ENCODE measurements around the gene DBP.
A peak's percentile ranks its signal among the peaks of the same experiment; 100 is the strongest.

DBP gene

DNA sequence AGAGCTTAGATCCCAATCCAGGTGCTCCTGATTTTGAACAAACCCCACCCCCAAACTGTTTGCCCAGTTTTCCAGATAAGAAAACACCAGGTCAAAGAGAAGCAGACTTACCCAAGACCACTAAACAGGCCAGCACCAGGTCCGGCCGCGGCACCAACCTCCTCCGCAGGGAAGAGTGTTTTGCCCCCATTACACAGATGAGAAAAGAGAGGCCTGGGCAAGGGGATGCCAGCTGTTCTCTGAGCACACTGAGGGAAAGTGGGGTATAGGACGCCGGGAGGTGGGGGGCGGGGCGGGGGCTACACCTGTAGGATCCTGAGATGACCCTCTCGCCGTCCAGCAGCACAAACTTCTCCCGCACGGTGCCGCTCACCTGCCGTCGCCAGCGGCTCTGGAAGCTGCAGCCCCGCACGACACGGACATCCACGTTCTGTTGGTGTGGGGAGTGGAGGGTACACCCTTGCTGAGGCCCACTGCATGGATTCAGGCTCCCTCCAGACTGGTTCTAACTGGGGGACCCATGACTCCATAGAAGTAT is 27.5 kb downstream of the DBP start:
- no peak for DNase-seq (ENCODE audit: low spot score)

DNA sequence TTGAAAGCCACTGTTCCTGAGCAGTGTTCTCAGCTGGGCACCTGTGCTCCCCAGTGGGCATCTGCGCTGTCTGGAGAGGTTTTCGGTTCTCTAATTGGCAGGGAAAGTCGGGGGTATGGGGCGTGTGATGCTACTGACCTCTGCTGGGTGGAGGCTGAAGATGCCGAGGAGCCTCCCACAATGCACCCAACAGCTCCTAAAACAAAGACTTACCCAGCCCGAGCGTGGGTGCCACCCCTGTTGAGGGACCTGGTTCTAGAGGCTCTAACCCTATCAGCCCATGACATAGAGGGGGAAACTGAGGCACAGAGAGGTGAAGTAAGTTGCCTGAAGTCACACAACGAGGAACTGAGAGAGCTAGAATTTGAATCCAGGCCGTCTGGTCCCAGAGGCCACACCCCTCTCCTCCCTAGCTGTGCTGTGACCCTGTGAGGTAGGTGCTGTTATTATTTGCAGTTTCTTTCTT is 28.3 kb downstream of the DBP start:
- peak; percentile 58 for DNase-seq (ENCODE audit: low spot score)

DNA sequence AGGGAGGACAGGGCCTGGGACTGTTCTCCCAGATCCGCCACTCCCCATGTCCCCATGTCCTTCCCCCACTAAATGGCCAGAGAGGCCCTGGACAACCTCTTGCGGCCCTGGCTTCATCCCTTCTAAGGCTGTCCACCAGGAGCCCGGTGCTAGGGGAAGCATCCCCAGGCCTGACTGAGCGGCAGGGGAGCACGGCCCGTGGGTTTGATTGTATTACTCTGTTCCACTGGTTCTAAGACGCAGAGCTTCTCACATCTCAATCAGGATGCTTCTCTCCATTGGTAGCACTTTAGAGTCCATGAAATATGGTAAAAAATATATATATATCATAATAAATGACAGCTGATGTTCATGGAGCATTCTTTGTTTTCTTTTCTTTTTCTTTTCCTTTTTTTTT is 29.8 kb downstream of the DBP start:
- no peak for DNase-seq (ENCODE audit: low spot score)

DNA sequence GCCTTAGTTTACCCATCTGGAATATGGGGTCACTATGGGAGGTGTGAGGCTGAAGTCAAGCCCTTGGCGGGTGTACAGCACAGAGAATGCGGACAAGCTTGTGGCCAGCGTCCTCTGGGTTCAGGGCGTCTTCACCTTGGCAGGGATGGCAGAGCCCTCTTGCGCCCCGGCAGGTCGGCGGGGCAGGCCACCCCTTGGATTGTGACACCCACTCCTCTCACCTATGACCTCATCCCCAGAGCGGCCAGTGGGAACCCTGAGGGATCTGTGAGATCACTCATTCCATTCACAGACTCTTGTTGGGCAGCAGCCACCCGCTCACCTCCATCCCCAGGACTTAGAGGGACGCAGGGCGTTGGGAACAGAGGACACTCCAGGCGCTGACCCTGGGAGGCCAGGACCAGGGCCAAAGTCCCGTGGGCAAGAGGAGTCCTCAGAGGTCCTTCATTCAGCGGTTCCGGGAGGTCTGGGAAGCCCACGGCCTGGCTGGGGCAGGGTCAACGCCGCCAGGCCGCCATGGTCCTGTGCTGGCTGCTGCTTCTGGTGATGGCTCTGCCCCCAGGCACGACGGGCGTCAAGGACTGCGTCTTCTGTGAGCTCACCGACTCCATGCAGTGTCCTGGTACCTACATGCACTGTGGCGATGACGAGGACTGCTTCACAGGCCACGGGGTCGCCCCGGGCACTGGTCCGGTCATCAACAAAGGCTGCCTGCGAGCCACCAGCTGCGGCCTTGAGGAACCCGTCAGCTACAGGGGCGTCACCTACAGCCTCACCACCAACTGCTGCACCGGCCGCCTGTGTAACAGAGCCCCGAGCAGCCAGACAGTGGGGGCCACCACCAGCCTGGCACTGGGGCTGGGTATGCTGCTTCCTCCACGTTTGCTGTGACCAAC is 30.5 kb downstream of the DBP start, which contains the start of gene SPACA4:
SPACA4 (plus strand) TSS at position 280 of the 896 bp plus-strand sequence; CDS start at position 517, 237 bp downstream.
- no peak for DNase-seq (ENCODE audit: low spot score)

DNA sequence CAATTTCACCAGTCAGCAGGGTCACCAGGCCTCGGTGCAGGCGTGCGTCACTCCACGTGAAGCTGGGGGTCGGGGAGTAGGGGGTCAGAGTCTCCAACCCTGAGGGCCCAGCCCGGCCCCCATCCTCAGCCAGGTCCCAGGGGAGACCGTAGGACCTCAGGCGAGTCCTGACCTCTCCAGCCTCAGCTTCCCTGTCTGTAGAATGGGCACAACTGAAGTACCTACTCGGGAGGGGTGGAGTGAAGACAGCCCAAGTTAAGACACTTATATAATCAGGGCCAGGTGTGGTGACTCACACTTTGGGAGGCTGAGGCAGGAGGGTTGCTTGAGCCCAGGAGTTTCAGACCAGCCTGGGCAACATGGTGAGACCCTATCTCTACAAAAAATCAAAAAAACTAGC is 33.3 kb downstream of the DBP start:
- DNase-seq (ENCODE audit: low spot score), result no peak

DNA sequence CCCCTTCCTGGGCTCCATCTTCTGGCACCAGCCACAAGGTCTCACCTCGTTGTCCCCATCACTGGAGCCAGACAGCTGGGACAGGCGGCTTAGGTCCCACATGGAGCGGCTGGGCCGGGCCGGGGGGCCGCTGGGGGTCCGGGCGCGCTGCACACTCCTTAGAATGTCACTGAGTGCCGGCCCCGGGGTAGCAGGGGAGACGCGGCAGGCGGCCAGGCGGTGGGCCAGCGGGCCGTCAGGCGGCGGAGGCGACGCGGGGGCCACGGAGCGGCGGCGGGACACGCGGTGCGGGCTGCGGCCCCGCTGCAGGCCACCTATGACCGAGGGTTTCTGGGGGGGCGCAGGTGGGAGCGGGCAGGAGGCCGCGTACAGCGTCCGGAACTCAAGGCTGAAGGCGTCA is 33.7 kb downstream of the DBP start:
- no peak for DNase-seq (ENCODE audit: low spot score)

DNA sequence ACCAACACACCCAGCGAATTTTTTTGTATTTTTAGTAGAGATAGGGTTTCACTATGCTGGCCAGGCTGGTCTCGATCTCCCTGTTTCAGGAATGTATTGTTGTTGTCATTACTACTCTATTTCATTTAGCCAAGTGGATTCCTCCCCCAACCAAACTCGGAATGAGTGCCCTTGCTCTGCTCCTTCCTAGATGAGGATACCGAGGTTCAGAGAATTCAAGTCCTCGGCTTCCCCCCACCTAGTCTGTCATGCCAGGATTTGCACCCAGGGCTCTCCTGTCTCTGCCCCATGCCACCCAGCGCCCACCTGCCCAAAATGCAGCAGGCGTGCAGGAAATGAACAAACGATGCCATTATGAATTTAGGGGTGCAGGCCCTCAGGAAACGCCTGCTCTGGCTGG is 34.2 kb downstream of the DBP start:
- DNase-seq (ENCODE audit: low spot score), result no peak

DNA sequence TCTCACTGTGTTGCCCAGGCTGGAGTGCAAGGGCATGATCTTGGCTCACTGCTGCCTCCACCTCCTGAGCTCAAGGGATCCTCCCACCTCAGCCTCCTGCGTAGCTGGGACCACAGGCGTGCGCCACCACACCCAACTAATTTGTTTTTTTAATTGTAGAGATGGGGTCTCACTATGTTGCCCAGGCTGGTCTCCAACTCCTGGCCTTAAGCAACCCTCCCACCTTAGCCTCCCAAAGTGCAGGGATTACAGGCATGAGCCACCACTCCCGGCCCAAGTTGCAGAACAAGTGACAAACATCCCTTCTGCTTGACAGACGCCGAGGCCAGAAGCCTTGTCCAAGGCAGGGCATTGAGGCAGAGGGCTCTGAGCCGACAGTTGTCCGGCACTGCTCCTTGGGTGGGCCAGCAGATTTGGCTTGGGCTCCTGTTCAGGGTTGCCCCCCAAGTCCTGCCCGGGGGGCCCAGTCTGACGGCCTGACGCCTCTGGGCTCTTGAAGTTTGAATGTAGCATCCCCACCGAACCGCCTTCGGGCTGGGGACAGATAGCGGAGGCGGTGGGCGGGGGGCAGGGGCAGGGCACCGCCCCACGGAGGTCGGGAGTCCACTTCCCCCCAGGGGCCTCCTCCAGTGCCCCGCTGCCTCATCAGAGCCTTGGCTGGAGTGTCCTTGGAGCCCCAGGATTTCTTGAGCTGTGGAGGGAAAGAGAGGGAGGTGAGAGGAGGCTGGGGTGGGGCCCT is 36.3 kb downstream of the DBP start:
- DNase-seq (ENCODE audit: low spot score), result no peak

DNA sequence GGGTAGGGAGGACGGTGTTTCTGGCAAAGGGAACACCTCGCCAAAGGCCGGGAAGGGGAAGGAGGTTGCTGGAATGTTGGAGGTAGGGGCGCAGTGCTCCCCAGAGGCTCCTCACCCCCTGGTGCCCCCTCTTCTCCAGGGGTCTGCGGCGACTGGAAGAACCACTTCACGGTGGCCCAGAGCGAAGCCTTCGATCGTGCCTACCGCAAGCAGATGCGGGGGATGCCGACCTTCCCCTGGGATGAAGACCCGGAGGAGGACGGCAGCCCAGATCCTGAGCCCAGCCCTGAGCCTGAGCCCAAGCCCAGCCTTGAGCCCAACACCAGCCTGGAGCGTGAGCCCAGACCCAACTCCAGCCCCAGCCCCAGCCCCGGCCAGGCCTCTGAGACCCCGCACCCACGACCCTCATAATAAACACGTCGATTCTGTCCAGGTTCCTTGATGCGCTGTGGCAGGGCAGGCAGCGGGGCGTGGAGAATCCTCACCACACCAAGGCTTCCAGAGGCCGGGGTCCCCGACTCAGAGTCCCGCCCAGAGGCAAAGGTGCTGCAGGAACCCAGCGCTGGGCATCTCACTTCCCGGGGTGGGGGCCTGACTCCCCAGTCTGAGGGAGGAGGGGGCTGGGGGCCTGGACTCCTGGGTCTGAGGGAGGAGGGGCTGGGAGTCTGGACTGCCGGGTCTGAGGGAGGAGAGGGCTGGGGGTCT is 38.0 kb downstream of the DBP start:
- no peak for DNase-seq (ENCODE audit: low spot score)

DNA sequence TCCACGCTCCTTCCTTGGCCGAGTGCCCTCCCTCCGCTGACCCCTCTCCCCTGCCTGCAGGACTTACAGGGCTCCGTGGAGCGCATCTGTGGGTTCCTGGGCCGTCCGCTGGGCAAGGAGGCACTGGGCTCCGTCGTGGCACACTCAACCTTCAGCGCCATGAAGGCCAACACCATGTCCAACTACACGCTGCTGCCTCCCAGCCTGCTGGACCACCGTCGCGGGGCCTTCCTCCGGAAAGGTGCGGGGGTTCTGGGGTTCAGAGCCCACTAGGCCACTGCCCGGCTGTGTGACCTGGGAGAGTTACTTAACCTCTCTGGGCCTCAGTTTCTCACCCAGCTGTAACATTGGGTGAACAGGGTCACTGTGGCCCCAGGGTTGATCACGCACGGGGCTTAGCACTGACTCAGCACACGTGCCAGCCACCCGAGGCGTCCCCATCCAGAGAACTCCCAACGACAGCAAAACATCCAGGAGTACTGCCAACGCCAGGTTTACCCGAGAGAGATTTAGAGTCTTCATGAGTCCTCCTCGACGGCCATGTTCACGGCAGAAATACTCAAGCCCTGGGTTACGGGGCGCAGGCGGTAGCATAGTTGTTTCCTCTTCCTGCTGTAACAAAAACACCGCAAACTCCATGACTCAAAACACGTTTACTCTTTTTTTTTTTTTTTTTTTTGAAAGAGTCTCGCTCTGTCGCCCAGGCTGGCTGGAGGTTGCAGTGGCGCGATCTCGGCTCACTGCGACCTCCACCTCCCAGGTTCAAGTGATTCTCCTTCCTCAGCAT is 40.3 kb downstream of the DBP start:
- no peak for DNase-seq (ENCODE audit: low spot score)

DNA sequence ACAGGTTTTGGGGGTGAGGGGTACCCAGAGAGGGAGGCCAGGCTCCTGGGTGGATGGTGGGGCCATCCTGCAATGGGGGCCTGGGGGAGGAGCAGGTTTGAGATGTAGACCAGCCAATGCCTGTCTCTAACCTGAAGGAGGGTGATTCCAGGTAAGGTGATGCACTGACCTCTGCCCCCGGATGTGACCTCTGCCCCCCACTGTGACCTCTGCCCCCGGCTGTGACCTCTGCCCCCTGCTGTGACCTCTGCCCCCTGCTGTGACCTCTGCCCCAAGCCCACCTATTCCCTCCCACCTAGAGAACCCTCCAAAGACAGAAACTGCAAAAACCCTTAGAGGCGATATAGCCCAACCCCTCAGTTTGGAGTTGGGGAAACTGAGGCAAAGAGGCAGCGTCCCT is 40.9 kb downstream of the DBP start:
- DNase-seq (ENCODE audit: low spot score), result no peak

DNA sequence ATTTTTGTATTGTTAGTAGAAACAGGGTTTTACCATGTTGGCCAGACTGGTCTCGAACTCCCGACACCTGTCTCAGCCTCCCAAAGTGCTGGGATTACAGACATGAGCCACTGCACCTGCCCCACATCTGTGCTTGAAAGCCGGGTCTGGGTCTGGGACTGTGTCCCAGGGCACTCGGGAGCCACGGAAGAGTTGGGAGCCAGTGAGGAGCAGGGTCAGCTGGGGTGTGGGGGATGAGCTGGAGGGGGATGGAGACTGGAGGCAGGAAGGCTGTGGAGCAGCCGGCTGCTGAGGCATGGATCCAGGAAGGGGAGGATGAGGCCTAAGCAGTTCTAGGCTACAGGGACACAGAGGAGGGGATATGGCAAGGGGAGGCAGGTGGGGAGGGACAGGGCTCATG is 41.3 kb downstream of the DBP start:
- no peak for DNase-seq (ENCODE audit: low spot score)

DNA sequence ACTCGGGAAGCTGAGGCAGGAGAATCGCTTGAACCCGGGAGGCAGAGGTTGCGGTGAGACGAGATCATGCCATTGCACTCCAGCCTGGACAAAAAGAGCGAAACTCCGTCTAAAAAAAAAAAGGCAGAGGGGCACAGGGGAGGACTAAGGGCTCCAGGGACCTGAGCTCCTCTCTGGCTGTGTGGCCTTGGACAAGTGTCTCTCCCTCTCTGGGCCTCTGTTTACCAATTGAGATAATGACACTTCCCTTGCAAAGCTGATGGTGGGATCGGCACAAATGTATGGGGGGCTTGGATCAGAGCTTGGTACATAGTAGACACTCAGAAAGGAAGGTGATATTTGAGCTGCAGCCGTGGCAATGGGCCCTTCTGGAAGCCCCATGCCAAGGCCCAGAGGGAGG is 42.0 kb downstream of the DBP start:
- DNase-seq (ENCODE audit: low spot score), result no peak

DNA sequence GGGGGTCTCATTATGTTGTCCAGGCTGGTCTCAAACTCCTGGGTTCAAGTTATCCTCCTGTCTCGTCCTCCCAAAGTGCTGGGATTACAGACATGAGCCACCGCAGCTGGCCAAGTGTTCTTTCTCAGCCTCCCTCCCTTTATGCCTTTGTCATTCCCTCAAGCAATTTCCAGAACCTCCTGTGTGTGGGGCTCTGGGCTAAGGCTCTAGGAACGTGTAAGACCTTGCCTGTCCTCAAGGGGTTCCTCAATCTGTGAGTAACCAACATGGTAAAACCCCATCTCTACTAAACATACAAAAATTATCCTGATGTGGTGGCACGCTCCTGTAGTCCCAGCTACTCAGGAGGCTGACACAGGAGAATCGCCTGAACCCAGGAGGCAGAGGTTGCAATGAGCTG is 46.2 kb downstream of the DBP start:
- DNase-seq (ENCODE audit: low spot score), result no peak

DNA sequence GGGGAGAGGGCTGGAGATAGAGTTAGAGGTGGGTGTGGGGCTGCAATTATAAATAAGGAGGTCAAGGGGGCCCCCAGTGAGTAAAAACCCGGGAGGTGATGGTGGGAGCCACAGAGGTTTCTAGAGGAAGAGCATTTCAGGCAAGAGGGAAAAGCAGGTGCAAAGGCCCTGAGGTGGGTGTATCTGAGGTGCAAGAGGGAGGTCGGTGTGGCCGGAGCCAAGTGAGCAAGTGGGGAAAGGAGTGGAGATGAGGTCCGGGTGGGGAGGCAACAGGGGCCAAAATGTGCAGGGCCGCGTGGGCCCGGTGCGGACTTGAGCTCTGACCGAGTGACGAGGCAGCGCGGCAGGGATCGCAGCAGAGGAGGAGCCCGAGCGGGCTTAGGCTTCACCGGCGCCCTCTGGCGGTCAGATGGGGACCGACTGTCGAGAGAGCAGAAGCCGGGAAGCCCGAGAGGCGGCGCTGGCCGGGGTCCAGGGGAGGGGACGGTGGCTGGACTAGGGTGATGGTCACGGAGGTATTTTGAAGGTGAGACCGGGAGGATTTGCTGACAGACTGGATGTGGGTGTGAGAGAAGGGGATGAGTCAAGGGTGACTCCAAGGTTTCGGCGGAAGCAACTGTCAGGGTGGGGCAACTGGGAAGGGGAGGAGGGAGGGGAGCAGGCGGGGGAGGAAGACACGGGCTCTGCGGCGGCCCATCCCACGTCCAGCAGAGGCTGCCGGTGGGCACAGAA is 48.3 kb downstream of the DBP start:
- peak; percentile 77 for DNase-seq (ENCODE audit: low spot score)

DNA sequence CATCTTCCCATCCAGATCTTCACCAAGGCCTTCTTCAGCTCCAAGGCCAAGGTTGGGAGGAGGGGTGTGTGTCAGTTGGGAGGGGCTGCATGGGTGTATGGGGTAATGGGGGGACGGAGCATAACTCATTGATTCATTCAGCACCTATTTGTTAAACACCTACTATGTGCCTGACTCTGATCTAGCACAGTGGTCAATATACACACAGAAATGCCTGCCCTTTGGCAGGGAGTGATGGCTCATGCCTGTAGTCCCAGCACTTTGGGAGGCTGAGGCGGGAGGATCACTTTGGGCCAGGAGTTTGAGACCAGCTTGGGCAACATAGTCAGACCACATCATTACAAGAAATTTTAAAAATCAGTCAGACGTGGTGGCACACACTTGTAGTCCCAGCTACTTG is 49.8 kb downstream of the DBP start:
- DNase-seq (ENCODE audit: low spot score), result no peak

DNA sequence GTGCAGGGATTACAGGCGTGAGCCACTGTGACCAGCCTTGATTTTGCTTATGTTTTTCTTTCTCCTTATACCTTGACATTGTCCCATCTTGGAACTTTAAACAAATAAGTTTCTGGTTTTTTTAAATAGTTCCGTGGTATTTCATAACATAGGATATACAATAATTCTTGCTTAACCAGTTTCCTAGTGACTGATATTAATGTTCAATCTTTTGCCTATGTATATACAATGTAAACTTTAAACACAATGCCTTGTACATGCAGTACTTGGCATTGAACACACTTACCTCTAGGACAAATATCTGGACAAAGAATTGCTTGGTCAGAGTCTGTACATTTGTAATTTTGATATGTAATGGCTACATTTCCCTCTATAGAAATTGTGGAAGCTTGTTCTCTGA is 55.0 kb downstream of the DBP start:
- no peak for DNase-seq (ENCODE audit: low spot score)

All from pons (tissue), 1 donor.